Measurements from ENCODE around the gene ZNF597. TPM values are rescaled to one million over a fixed set of nuclear protein-coding genes. Genes with fewer than 3 reads are reported as not detected.

The ZNF597 gene
- total and polyA plus RNA-seq, 10 donors, result 0.78 to 4.6 (median 3.2) TPM

DNA sequence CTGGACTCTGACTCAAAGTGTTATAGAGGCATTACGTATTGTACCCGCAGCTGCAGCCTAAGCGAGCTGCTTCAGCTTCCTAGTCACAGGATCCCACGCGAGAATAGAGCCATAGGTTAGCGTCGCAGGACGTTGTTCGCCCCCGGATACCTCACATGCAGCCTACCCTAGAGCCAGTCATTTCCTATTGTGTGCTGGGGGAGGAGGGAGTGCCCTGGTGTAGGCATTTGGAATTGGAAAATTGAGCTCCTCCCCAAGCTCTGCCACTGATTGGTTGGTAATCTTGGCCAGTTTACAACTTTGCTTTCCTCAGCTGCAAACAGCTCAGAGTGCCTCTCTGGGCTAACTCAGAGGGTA is 706 bp upstream of the ZNF597 start:
- WGBS, 5 donors, result 19 to 61% (median 49%) methylated on average over 8 to 10 of the region's 10 CpGs
- Histone ChIP-seq H3K27me3 (replicated peaks in 1 of 7) (peaks cover 0 to 1% (median 0%) of the 10 kb centered on the region in 7 donors), H3K9me3 (peaks cover 0 to 26% (median 18%) of the 10 kb centered on the region in 8 donors), H3K4me3 (peak overlapping the region; percentile 39 to 70 (median 58)), H3K27ac (peak overlapping the region; percentile 29 to 90 (median 81)), H3K4me1 (peaks cover 6 to 33% (median 13%) of the 10 kb centered on the region in 6 donors), H3K36me3 (peaks cover 0 to 51% (median 15%) of the 10 kb centered on the region in 6 donors)
- TF ChIP-seq POLR2A (IDR thresholded peaks at IDR 0.05) (no peak), CTCF (IDR thresholded peaks at IDR 0.05 in 8 of 11, conservative IDR thresholded peaks at IDR 0.05 in 3 of 11) (peak in 1 of 11 experiments; percentile 5)
- no peak for DNase-seq
- intact Hi-C loops (cut with DNase I; ENCODE audit: low total_unique reads), result no loop called here

- peaks cover 2 to 21% (median 7%) of the 10 kb centered on the region in 6 donors for H3K4me1 ChIP-seq
- intact Hi-C loops (cut with DNase I; ENCODE audit: low total_unique reads), result no loop called here
- H3K36me3 ChIP-seq, result peaks cover 0 to 67% (median 23%) of the 10 kb centered on the region in 6 donors
- DNase-seq, result no peak
- no peak overlapping the region for H3K4me3 ChIP-seq
- TF ChIP-seq POLR2AphosphoS5 (IDR thresholded peaks at IDR 0.05) (no peak), POLR2A (IDR thresholded peaks at IDR 0.05) (no peak), CTCF (IDR thresholded peaks at IDR 0.05 in 8 of 11, conservative IDR thresholded peaks at IDR 0.05 in 3 of 11) (no peak)
- peaks cover 0 to 19% (median 0%) of the 10 kb centered on the region in 7 donors for H3K27me3 ChIP-seq (replicated peaks in 1 of 7)
- H3K27ac ChIP-seq, result no peak overlapping the region
- WGBS, 5 donors, result 85 to 93% (median 90%) methylated on average over 4 of the region's 4 CpGs
- H3K9me3 ChIP-seq, result peaks cover 0 to 33% (median 22%) of the 10 kb centered on the region in 8 donors
These were observed 3.7 kb downstream of the ZNF597 start for GRCh38 chr16:3439637-3440036.

- Histone ChIP-seq H3K9me3 (peaks cover 0 to 28% (median 18%) of the 10 kb centered on the region in 8 donors), H3K36me3 (peaks cover 0 to 67% (median 18%) of the 10 kb centered on the region in 6 donors), H3K27me3 (replicated peaks in 1 of 7) (peaks cover 0 to 19% (median 0%) of the 10 kb centered on the region in 7 donors), H3K4me1 (no peaks in the 10 kb centered on the region), H3K4me3 (no peak overlapping the region), H3K27ac (no peak overlapping the region)
- DNase-seq, result no peak
- TF ChIP-seq POLR2AphosphoS5 (IDR thresholded peaks at IDR 0.05) (no peak), CTCF (IDR thresholded peaks at IDR 0.05 in 8 of 11, conservative IDR thresholded peaks at IDR 0.05 in 3 of 11) (no peak), POLR2A (IDR thresholded peaks at IDR 0.05) (no peak)
- intact Hi-C loops (cut with DNase I; ENCODE audit: low total_unique reads), result no loop called here
These were observed 8.9 kb downstream of the ZNF597 start for GRCh38 chr16:3434373-3434772.

DNA sequence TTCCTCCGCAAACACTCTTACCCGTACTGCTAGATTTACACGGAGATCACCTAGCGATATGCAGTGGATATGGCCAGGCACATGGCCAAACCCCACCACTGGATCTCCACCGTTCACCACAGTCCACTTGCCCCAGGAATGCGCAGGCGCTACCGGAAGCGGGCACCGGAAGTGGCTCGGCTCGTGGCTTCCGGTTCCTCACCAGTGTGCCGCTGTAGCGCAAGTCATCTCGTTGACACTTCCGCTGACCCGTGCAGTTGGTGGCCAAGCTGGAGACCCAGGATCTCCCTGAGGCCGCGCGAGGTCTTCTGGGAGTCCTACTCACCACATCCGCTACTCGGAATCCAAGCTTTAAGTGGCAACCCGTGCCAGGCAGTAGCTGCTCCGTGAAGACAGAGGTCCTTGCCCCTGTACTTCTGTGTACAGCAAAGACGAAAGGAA is 11.5 kb downstream of the ZNF597 start:
- Histone ChIP-seq H3K27me3 (replicated peaks in 1 of 7) (peaks cover 0 to 7% (median 0%) of the 10 kb centered on the region in 7 donors), H3K4me1 (no peaks in the 10 kb centered on the region), H3K4me3 (peak overlapping the region in 5 of 8 donors; percentile 1 to 55 (median 3)), H3K9me3 (peaks cover 0 to 19% (median 9%) of the 10 kb centered on the region in 8 donors), H3K36me3 (peaks cover 0 to 47% (median 9%) of the 10 kb centered on the region in 6 donors), H3K27ac (peak overlapping the region in 4 of 8 donors; percentile 3 to 58 (median 43))
- WGBS, 5 donors, result 43 to 67% (median 62%) methylated on average over 26 of the region's 26 CpGs
- intact Hi-C loops (cut with DNase I; ENCODE audit: low total_unique reads), result no loop called here
- TF ChIP-seq POLR2A (IDR thresholded peaks at IDR 0.05), result no peak
- peak in 2 of 3 donors; percentile 37 to 77 for TF ChIP-seq POLR2AphosphoS5 (IDR thresholded peaks at IDR 0.05)
- DNase-seq, result peak; percentile 90
